Stimulated activated CD8-positive, alpha-beta memory T cell treated with anti-CD3 and anti-CD28 coated beads, Interleukin-4, amount 100 ng/mL, for 1 hour (primary cell): ENCODE measurements around the gene UBE2G1.

ENCODE experiments used
- DNase-seq, 2 donors: peaks; one replicate each; pipeline ENCODE4 v3.0.0-alpha.2; 2020; ENCODE audit warnings: low read depth in 2 of 2, low spot score in 1 of 2

The UBE2G1 gene

GRCh38 chr17:4250887-4251286 lies 115.6 kb downstream of the UBE2G1 start:
- DNase-seq: no peak

- DNase-seq: no peak
Measured at GRCh38 chr17:4249452-4250029, 116.9 kb downstream of the UBE2G1 start.

GRCh38 chr17:4248504-4249277 lies 117.8 kb downstream of the UBE2G1 start:
- DNase-seq: no peak

GRCh38 chr17:4247971-4248388 lies 118.5 kb downstream of the UBE2G1 start:
- DNase-seq: no peak

GRCh38 chr17:4247361-4247970 lies 119.0 kb downstream of the UBE2G1 start:
- no peak for DNase-seq

GRCh38 chr17:4246674-4247073 lies 119.8 kb downstream of the UBE2G1 start:
- no peak for DNase-seq

GRCh38 chr17:4241535-4241934 lies 124.9 kb downstream of the UBE2G1 start:
- no peak for DNase-seq

- no peak for DNase-seq
Measured at GRCh38 chr17:4236456-4236855, 130.0 kb downstream of the UBE2G1 start.

GRCh38 chr17:4235372-4236279 lies 130.8 kb downstream of the UBE2G1 start:
- DNase-seq: no peak

GRCh38 chr17:4234401-4234800 lies 132.1 kb downstream of the UBE2G1 start:
- DNase-seq: no peak

- DNase-seq: no peak
Measured at GRCh38 chr17:4233668-4234258, 132.7 kb downstream of the UBE2G1 start.

- no peak for DNase-seq
Measured at GRCh38 chr17:4232168-4232813, 134.2 kb downstream of the UBE2G1 start.

- DNase-seq: no peak
Measured at GRCh38 chr17:4229627-4230541, 136.6 kb downstream of the UBE2G1 start.

- no peak for DNase-seq
Measured at GRCh38 chr17:4221899-4222659, 144.4 kb downstream of the UBE2G1 start.

- DNase-seq: no peak
Measured at GRCh38 chr17:4221163-4221562, 145.3 kb downstream of the UBE2G1 start.

- DNase-seq: no peak
Measured at GRCh38 chr17:4220655-4221054, 145.8 kb downstream of the UBE2G1 start.
